Measurements from ENCODE around the gene ZNF467. TPM values are rescaled to one million over a fixed set of nuclear protein-coding genes. Genes with fewer than 3 reads are reported as not detected.

ZNF467 gene
- total and polyA plus RNA-seq, 2 of the 8 experiments (the other 6 are each of a cell fraction or from before 2014, with no cell fraction given): 0.50 to 0.51 TPM

GRCh38 chr7:149741629-149742028 is 31.8 kb downstream of the ZNF467 start:
- H3K18ac ChIP-seq (ENCODE audit: extremely low read depth, low read length): no peak overlapping the region
- H3K4ac ChIP-seq (replicated peaks; ENCODE audit: insufficient read length, low read depth, low read length): no peak overlapping the region
- WGBS, 2 experiments (ENCODE audit: extremely low coverage in 1 of 2, insufficient coverage in 1 of 2, insufficient read length in 1 of 2, insufficient replicate concordance in 2 of 2, low coverage in 1 of 2, low lambda C conversion rate in 2 of 2, missing lambda C conversion rate in 1 of 2): 80% methylated on average over 13 of the region's 13 CpGs; no CpG with 5 or more reads in 1 of the 2 experiments
- no peak overlapping the region; the same call in 1 of the 2 replicates for H2AFZ ChIP-seq (ENCODE audit: low read length)
- H4K91ac ChIP-seq (replicated peaks; ENCODE audit: insufficient read length, low read length): no peak overlapping the region
- H2AK5ac ChIP-seq (ENCODE audit: low read depth, low read length): no peak overlapping the region
- ChIA-PET CTCF (ENCODE audit: partially characterized antibody) (interaction anchor here (0.6 to 4.0 kb wide), 39 partner anchors 8 to 226 kb away, joined by 3 to 39 read pairs (median 4); no protein-coding TSS in a partner anchor), POLR2A (ENCODE audit: partially characterized antibody) (interaction anchor here (0.9 to 1.0 kb wide), 4 partner anchors 10 to 79 kb away, joined by 3 to 4 read pairs (median 3); no protein-coding TSS in a partner anchor)
- no peak overlapping the region for H2BK20ac ChIP-seq (ENCODE audit: low read length)
- H3K4me2 ChIP-seq (ENCODE audit: insufficient read depth in 1 of 2, low read depth in 2 of 2, low read length in 2 of 2): peak overlapping the region in 1 of 2 experiments; percentile 98; a peak in 2 of 4 replicates
- H3K9me3 ChIP-seq (ENCODE audit: insufficient read depth in 2 of 2, low read depth in 1 of 2, low read length in 1 of 2): no peaks in the 10 kb centered on the region
- no peak overlapping the region for H3K14ac ChIP-seq (ENCODE audit: insufficient read length)
- FAIRE-seq (no peak), DNase-seq (ENCODE audit: low read depth in 1 of 2, low spot score in 2 of 2) (peak in 1 of 2 experiments; percentile 43)
- H3K56ac ChIP-seq (replicated peaks; ENCODE audit: insufficient read length, low read depth, low read length): no peak overlapping the region
- H3K23ac ChIP-seq (ENCODE audit: insufficient read length): no peak overlapping the region
- no peaks in the 10 kb centered on the region for H3K27me3 ChIP-seq (replicated peaks in 1 of 4; ENCODE audit: control insufficient read depth in 3 of 4, extremely low read depth in 1 of 4, insufficient read depth in 3 of 4, low read length in 3 of 4)
- H4K20me1 ChIP-seq (replicated peaks in 1 of 2; ENCODE audit: control insufficient read depth in 1 of 2, insufficient read depth in 2 of 2, low read length in 2 of 2): no peaks in the 10 kb centered on the region
- no peak overlapping the region for H3K9ac ChIP-seq (replicated peaks in 1 of 4; ENCODE audit: extremely low read depth in 1 of 4, low read depth in 3 of 4, low read length in 3 of 4)
- H3K79me2 ChIP-seq (ENCODE audit: control insufficient read depth in 1 of 2, insufficient read depth in 2 of 2, low read length in 2 of 2): no peaks in the 10 kb centered on the region
- H4K8ac ChIP-seq (ENCODE audit: extremely low read depth, insufficient read depth, low read length): no peak overlapping the region; the same call in 1 of the 2 replicates
- no peaks in the 10 kb centered on the region for H3K36me3 ChIP-seq (ENCODE audit: control insufficient read depth in 2 of 4, insufficient read depth in 4 of 4, low read length in 3 of 4)
- H3K79me1 ChIP-seq (ENCODE audit: low read depth, low read length): no peaks in the 10 kb centered on the region
- no peak overlapping the region for H3K27ac ChIP-seq (ENCODE audit: low read depth, low read length)
- H3K4me3 ChIP-seq (ENCODE audit: extremely low read depth in 1 of 4, insufficient read depth in 2 of 4, low read depth in 3 of 4, low read length in 4 of 4): peak overlapping the region in 1 of 4 experiments; percentile 61; a peak in 1 of 8 replicates
- no peak overlapping the region for H2BK5ac ChIP-seq (ENCODE audit: low read depth, low read length)
- no peak overlapping the region for H2BK15ac ChIP-seq (ENCODE audit: low read length)
- peaks cover 0 to 4% (median 1%) of the 10 kb centered on the region in 4 experiments; a peak in 3 of 7 replicates for H3K4me1 ChIP-seq (replicated peaks in 1 of 4; ENCODE audit: control insufficient read depth in 3 of 4, insufficient read depth in 4 of 4, low read length in 3 of 4)
- H4K5ac ChIP-seq (ENCODE audit: insufficient read length, low read depth, low read length): no peak overlapping the region
- TF ChIP-seq YY1 (IDR thresholded peaks at IDR 0.05; ENCODE audit: low read depth, low read length): no peak
- TF ChIP-seq HDAC6 (IDR thresholded peaks at IDR 0.05; ENCODE audit: low read depth, low read length): no peak
- no peak for TF ChIP-seq CREB1 (IDR thresholded peaks at IDR 0.05)
- no peak for TF ChIP-seq TEAD4 (IDR thresholded peaks at IDR 0.05; ENCODE audit: low read depth, low read length)
- TF ChIP-seq SP4 (IDR thresholded peaks at IDR 0.05; ENCODE audit: low read length): no peak
- TF ChIP-seq EGR1 (IDR thresholded peaks at IDR 0.05; ENCODE audit: borderline replicate concordance, low read depth, low read length): no peak
- no peak for TF ChIP-seq FOSL1 (IDR thresholded peaks at IDR 0.05; ENCODE audit: insufficient read depth, low read depth, low read length)
- TF ChIP-seq SIN3A (conservative IDR thresholded peaks at IDR 0.05 in 1 of 2, IDR thresholded peaks at IDR 0.05 in 1 of 2; ENCODE audit: low read depth in 1 of 2, low read length in 2 of 2): no peak
- TF ChIP-seq POLR2AphosphoS5 (IDR thresholded peaks at IDR 0.05; ENCODE audit: low read depth, low read length): no peak
- TF ChIP-seq PHF8 (conservative IDR thresholded peaks at IDR 0.05; ENCODE audit: low read depth, low read length): no peak
- no peak for TF ChIP-seq POU5F1 (IDR thresholded peaks at IDR 0.05; ENCODE audit: low read depth, low read length)
- TF ChIP-seq JUND (IDR thresholded peaks at IDR 0.05; ENCODE audit: low read length): no peak
- TF ChIP-seq BRCA1 (IDR thresholded peaks at IDR 0.05; ENCODE audit: low read depth, low read length): no peak
- TF ChIP-seq RBBP5 (IDR thresholded peaks at IDR 0.05; ENCODE audit: borderline replicate concordance, low read depth, low read length): no peak
- H3K23me2 ChIP-seq (ENCODE audit: low read depth, low read length): no peaks in the 10 kb centered on the region; the same call in 1 of the 2 replicates
- H2BK120ac ChIP-seq (replicated peaks; ENCODE audit: low read depth, low read length): no peak overlapping the region
- no peak overlapping the region for H2BK12ac ChIP-seq (ENCODE audit: low read depth, low read length)

All from H1 (cell line).